Naive B cell (primary cell): ENCODE results near the gene GLRX2. TPM values are rescaled to one million over a fixed set of nuclear protein-coding genes. Genes with fewer than 3 reads are reported as not detected.
"Not testable (repeated sequence)": the region's sequence is repeated elsewhere in the genome, so short reads cannot be mapped to it uniquely, and the experiment has no call there.

Source experiments
- ATAC-seq, 2 donors: fragments of 150-1000 bp; cut with Tn5 transposase; 2 replicates each; pipeline ENCODE4 v1.10.0; 2021; ENCODE audit warnings: low read depth in 2 of 2, mild to moderate bottlenecking in 2 of 2, moderate library complexity in 2 of 2
- DNase-seq: peaks from one replicate; pipeline ENCODE4 v3.0.0; 2022
- H3K27ac Mint-ChIP-seq, 6 donors: one replicate each; pipeline ENCODE4 v1.8.0; 2020 to 2022; ENCODE audit warnings: mild to moderate bottlenecking in 6 of 6, mixed read lengths in 6 of 6, moderate library complexity in 5 of 6, inconsistent platforms in 2 of 6
- H3K27me3 Mint-ChIP-seq, 3 donors: one replicate each; pipeline ENCODE4 v1.8.0; 2021 to 2022; ENCODE audit warnings: mixed read lengths in 3 of 3, mild to moderate bottlenecking in 1 of 3
- H3K36me3 Mint-ChIP-seq, 2 donors: one replicate each; pipeline ENCODE4 v1.8.0; 2020 to 2022; ENCODE audit warnings: mixed read lengths in 2 of 2, inconsistent platforms in 1 of 2, mild to moderate bottlenecking in 1 of 2
- H3K4me1 Mint-ChIP-seq, 3 donors: one replicate each; pipeline ENCODE4 v1.8.0; 2020 to 2022; ENCODE audit warnings: mixed read lengths in 3 of 3, inconsistent platforms in 1 of 3, mild to moderate bottlenecking in 1 of 3, moderate library complexity in 1 of 3
- H3K4me3 Mint-ChIP-seq, 8 donors: one replicate each; pipeline ENCODE4 v1.8.0; 2020 to 2022; ENCODE audit warnings: mild to moderate bottlenecking in 8 of 8, mixed read lengths in 8 of 8, moderate library complexity in 8 of 8, inconsistent platforms in 2 of 8
- H3K9me3 Mint-ChIP-seq, 7 donors: one replicate each; pipeline ENCODE4 v1.8.0; 2020 to 2022; ENCODE audit warnings: mixed read lengths in 7 of 7, mild to moderate bottlenecking in 5 of 7, inconsistent platforms in 2 of 7, moderate library complexity in 1 of 7
- polyA plus RNA-seq, 6 donors: library from polyadenylated mRNA; unstranded; fragments of 300-500 nt; fragmentation: Illumina TruSeq; gene quantifications; one replicate each; pipeline ENCODE4 v1.2.3, GENCODE V29; 2021; ENCODE audit warnings: low read depth in 6 of 6

GLRX2 gene
- polyA plus RNA-seq, 6 donors from 2014 or later, result 5.7 to 13.3 (median 7.5) TPM

- Mint-ChIP-seq H3K36me3 (no peaks in the 10 kb centered on the region), H3K27ac (peak overlapping the region; percentile 15 to 74 (median 56)), H3K4me1 (peaks cover 24 to 33% (median 30%) of the 10 kb centered on the region in 3 donors), H3K27me3 (no peaks in the 10 kb centered on the region), H3K4me3 (peak overlapping the region in 1 of 8 donors; percentile 12), H3K9me3 (no peaks in the 10 kb centered on the region)
- DNase-seq (no peak), ATAC-seq (peak; percentile 20 to 27)
These were observed 35.3 kb downstream of the GLRX2 start for GRCh38 chr1:193069748-193070385.

GRCh38 chr1:193068013-193068412 lies 37.2 kb downstream of the GLRX2 start:
- DNase-seq (no peak), ATAC-seq (no peak)
- Mint-ChIP-seq H3K36me3 (no peaks in the 10 kb centered on the region), H3K27ac (peak overlapping the region in 3 of 6 donors; percentile 32 to 86 (median 82)), H3K4me3 (no peak overlapping the region), H3K27me3 (no peaks in the 10 kb centered on the region), H3K4me1 (peaks cover 25 to 37% (median 33%) of the 10 kb centered on the region in 3 donors), H3K9me3 (no peaks in the 10 kb centered on the region)

GRCh38 chr1:193066606-193067005 lies 38.6 kb downstream of the GLRX2 start:
- H3K27ac Mint-ChIP-seq, result peak overlapping the region in 4 of 6 donors; percentile 10 to 94 (median 26)
- ATAC-seq (no peak), DNase-seq (no peak)
- no peak overlapping the region for H3K4me3 Mint-ChIP-seq
- no peaks in the 10 kb centered on the region for H3K36me3 Mint-ChIP-seq
- peaks cover 31 to 38% (median 33%) of the 10 kb centered on the region in 3 donors for H3K4me1 Mint-ChIP-seq
- H3K27me3 Mint-ChIP-seq, result no peaks in the 10 kb centered on the region
- no peaks in the 10 kb centered on the region for H3K9me3 Mint-ChIP-seq

- no peaks in the 10 kb centered on the region for H3K27me3 Mint-ChIP-seq
- H3K4me3 Mint-ChIP-seq, result no peak overlapping the region
- DNase-seq, result no peak
- H3K4me1 Mint-ChIP-seq, result peaks cover 35 to 44% (median 37%) of the 10 kb centered on the region in 3 donors
- H3K9me3 Mint-ChIP-seq, result no peaks in the 10 kb centered on the region
- peak overlapping the region in 3 of 6 donors; percentile 28 to 39 (median 35) for H3K27ac Mint-ChIP-seq
- no peaks in the 10 kb centered on the region for H3K36me3 Mint-ChIP-seq
- ATAC-seq, result no peak
These were observed 39.3 kb downstream of the GLRX2 start for GRCh38 chr1:193065954-193066353.

GRCh38 chr1:193062698-193063463 lies 42.3 kb downstream of the GLRX2 start:
- ATAC-seq, result no peak
- DNase-seq, result no peak
- no peaks in the 10 kb centered on the region for H3K9me3 Mint-ChIP-seq
- H3K27ac Mint-ChIP-seq, result peak overlapping the region in 1 of 6 donors; percentile 74
- H3K4me1 Mint-ChIP-seq, result peaks cover 48 to 56% (median 54%) of the 10 kb centered on the region in 3 donors
- no peaks in the 10 kb centered on the region for H3K36me3 Mint-ChIP-seq
- H3K4me3 Mint-ChIP-seq, result peak overlapping the region in 1 of 8 donors; percentile 32
- H3K27me3 Mint-ChIP-seq, result no peaks in the 10 kb centered on the region

GRCh38 chr1:193060938-193061337 lies 44.3 kb downstream of the GLRX2 start:
- Mint-ChIP-seq H3K36me3 (no peaks in the 10 kb centered on the region), H3K4me1 (peaks cover 40 to 55% (median 53%) of the 10 kb centered on the region in 3 donors), H3K27me3 (no peaks in the 10 kb centered on the region), H3K9me3 (no peaks in the 10 kb centered on the region), H3K27ac (peak overlapping the region in 2 of 6 donors; percentile 46 to 52), H3K4me3 (peak overlapping the region in 6 of 8 donors; percentile 45 to 100 (median 93))
- DNase-seq (no peak), ATAC-seq (no peak)

GRCh38 chr1:193060406-193060805 lies 44.8 kb downstream of the GLRX2 start:
- H3K9me3 Mint-ChIP-seq, result no peaks in the 10 kb centered on the region

GRCh38 chr1:193060115-193060403 lies 45.2 kb downstream of the GLRX2 start:
- H3K9me3 Mint-ChIP-seq, result no peaks in the 10 kb centered on the region
- no peak for ATAC-seq
- peak overlapping the region; percentile 95 to 99 (median 98) for H3K27ac Mint-ChIP-seq
- H3K36me3 Mint-ChIP-seq, result no peaks in the 10 kb centered on the region
- H3K4me3 Mint-ChIP-seq, result peak overlapping the region; percentile 86 to 100 (median 96)
- no peak for DNase-seq
- peaks cover 36 to 46% (median 45%) of the 10 kb centered on the region in 3 donors for H3K4me1 Mint-ChIP-seq
- no peaks in the 10 kb centered on the region for H3K27me3 Mint-ChIP-seq

More at GRCh38 chr1:193060406-193060805, 44.8 kb downstream of the GLRX2 start:
- peak overlapping the region in 5 of 6 donors; percentile 95 to 99 (median 96) for H3K27ac Mint-ChIP-seq
- peaks cover 36 to 50% (median 48%) of the 10 kb centered on the region in 3 donors for H3K4me1 Mint-ChIP-seq
- H3K36me3 Mint-ChIP-seq, result no peaks in the 10 kb centered on the region
- H3K4me3 Mint-ChIP-seq, result peak overlapping the region in 7 of 8 donors; percentile 86 to 100 (median 93)
- DNase-seq (no peak), ATAC-seq (no peak)
- no peaks in the 10 kb centered on the region for H3K27me3 Mint-ChIP-seq

GRCh38 chr1:193059282-193060114 lies 45.7 kb downstream of the GLRX2 start, which contains the start of the genes RO60 and UCHL5:
RO60 (plus strand) TSS chr1:193059612; CDS start chr1:193069055, 9,443 bp downstream.
UCHL5 (minus strand) TSS chr1:193059360; CDS start chr1:193059260, 100 bp downstream.
- Mint-ChIP-seq H3K9me3 (no peaks in the 10 kb centered on the region), H3K36me3 (no peaks in the 10 kb centered on the region), H3K4me1 (peaks cover 39 to 44% (median 43%) of the 10 kb centered on the region in 3 donors), H3K27me3 (no peaks in the 10 kb centered on the region), H3K27ac (peak within 1 kb of the TSS; percentile 95 to 99 (median 98)), H3K4me3 (peak within 1 kb of the TSS; percentile 86 to 100 (median 96))
- ATAC-seq, result peak; percentile 93 to 94
- peak; percentile 91 for DNase-seq

GRCh38 chr1:193058529-193059281 lies 46.5 kb downstream of the GLRX2 start:
- Mint-ChIP-seq H3K4me1 (peaks cover 36 to 44% (median 43%) of the 10 kb centered on the region in 3 donors), H3K4me3 (peak overlapping the region; percentile 86 to 100 (median 96)), H3K27me3 (no peaks in the 10 kb centered on the region), H3K36me3 (no peaks in the 10 kb centered on the region), H3K9me3 (no peaks in the 10 kb centered on the region), H3K27ac (peak overlapping the region; percentile 95 to 99 (median 98))
- peak; percentile 5 to 12 for ATAC-seq
- peak; percentile 39 for DNase-seq

- Mint-ChIP-seq H3K27me3 (no peaks in the 10 kb centered on the region), H3K27ac (no peak overlapping the region), H3K4me3 (peak overlapping the region in 1 of 8 donors; percentile 61), H3K9me3 (no peaks in the 10 kb centered on the region), H3K4me1 (peaks cover 20 to 24% (median 22%) of the 10 kb centered on the region in 3 donors), H3K36me3 (no peaks in the 10 kb centered on the region)
- DNase-seq, result no peak
- ATAC-seq, result no peak
These were observed 51.0 kb downstream of the GLRX2 start for GRCh38 chr1:193054169-193054675.

GRCh38 chr1:193048913-193049312 lies 56.3 kb downstream of the GLRX2 start:
- not testable (repeated sequence) for H3K36me3 Mint-ChIP-seq, H3K4me3 Mint-ChIP-seq, DNase-seq, H3K27ac Mint-ChIP-seq, H3K4me1 Mint-ChIP-seq, ATAC-seq, H3K27me3 Mint-ChIP-seq, H3K9me3 Mint-ChIP-seq
